HEK293T (cell line): Measurements from ENCODE around the gene DLX5.

Experiments
- ARNT ChIP-seq: fragments of 450-650 bp; IDR thresholded peaks from 2 replicates; pipeline ENCODE4 v1.6.1; 2017; ENCODE audit warnings: mild to moderate bottlenecking
- BHLHE40 ChIP-seq: fragments of 450-650 bp; IDR thresholded peaks from 2 replicates; pipeline ENCODE4 v1.6.1; 2016; ENCODE audit warnings: mild to moderate bottlenecking, moderate library complexity, borderline replicate concordance
- ELF4 ChIP-seq: fragments of 450-650 bp; IDR thresholded peaks from 2 replicates; pipeline ENCODE4 v1.6.1; 2017; ENCODE audit warnings: antibody characterized with exemption
- HDGF ChIP-seq: fragments of 450-650 bp; IDR thresholded peaks from 2 replicates; pipeline ENCODE4 v1.6.1; 2017; ENCODE audit warnings: antibody characterized with exemption, borderline replicate concordance
- L3MBTL2 ChIP-seq: fragments of 450-650 bp; conservative IDR thresholded peaks from 2 replicates; pipeline ENCODE4 v1.6.1; 2016; ENCODE audit warnings: mild to moderate bottlenecking
- NFRKB ChIP-seq: fragments of 450-650 bp; IDR thresholded peaks from 2 replicates; pipeline ENCODE4 v1.6.1; 2016; ENCODE audit warnings: mild to moderate bottlenecking, moderate library complexity

- TF ChIP-seq NFRKB, result no peak
- TF ChIP-seq ELF4, result no peak
- TF ChIP-seq BHLHE40, result no peak
- TF ChIP-seq ARNT, result no peak
- no peak for TF ChIP-seq HDGF
- no peak for TF ChIP-seq L3MBTL2
Observed at GRCh38 chr7:97002555-97003261, 21.9 kb downstream of the DLX5 start.
